Liver (tissue), 9 donors: ENCODE results near the gene XYLT2. TPM values are rescaled to one million over a fixed set of nuclear protein-coding genes. Genes with fewer than 3 reads are reported as not detected.
"Not testable (repeated sequence)": the region's sequence is repeated elsewhere in the genome, so short reads cannot be mapped to it uniquely, and the experiment has no call there.

Experiments
- DNase-seq: peaks from one replicate; pipeline ENCODE4 v3.0.0-alpha.2; 2017; ENCODE audit warnings: low spot score
- H3K27ac ChIP-seq, 2 donors: one replicate each; pipeline ENCODE4 v1.7.0; 2013; ENCODE audit warnings: inconsistent platforms in 2 of 2, low read length in 2 of 2, control low read depth in 1 of 2, low read depth in 1 of 2, mild to moderate bottlenecking in 1 of 2
- H3K27me3 ChIP-seq, 4 donors: one replicate each; pipeline versions ENCODE4 v1.6.1 to v1.7.0; 2013; ENCODE audit warnings: low read length in 3 of 4, inconsistent platforms in 1 of 4, mild to moderate bottlenecking in 1 of 4, moderate library complexity in 1 of 4; ENCODE audit not compliant: control insufficient read depth in 4 of 4, insufficient read depth in 4 of 4
- H3K36me3 ChIP-seq, 4 donors: one replicate each; pipeline versions ENCODE4 v1.6.1 to v1.7.0; 2013; ENCODE audit warnings: low read length in 3 of 4, mild to moderate bottlenecking in 3 of 4, low read depth in 1 of 4, moderate library complexity in 1 of 4; ENCODE audit not compliant: control insufficient read depth in 4 of 4, insufficient read depth in 3 of 4
- H3K4me1 ChIP-seq, 4 donors: one replicate each; pipeline versions ENCODE4 v1.6.1 to v1.7.0; 2013; ENCODE audit warnings: low read length in 3 of 4, mild to moderate bottlenecking in 3 of 4, moderate library complexity in 1 of 4; ENCODE audit not compliant: control insufficient read depth in 4 of 4, insufficient read depth in 4 of 4
- H3K4me3 ChIP-seq, 3 donors: one replicate each; pipeline versions ENCODE4 v1.6.1 to v1.7.0; 2013; ENCODE audit warnings: low read length in 3 of 3, control low read depth in 1 of 3, low read depth in 1 of 3, mild to moderate bottlenecking in 1 of 3
- H3K9ac ChIP-seq, 2 donors: one replicate each; pipeline ENCODE4 v1.7.0; 2013; ENCODE audit warnings: low read length in 2 of 2, mild to moderate bottlenecking in 2 of 2, moderate library complexity in 2 of 2, control low read depth in 1 of 2, low read depth in 1 of 2
- H3K9me3 ChIP-seq, 4 donors: one replicate each; pipeline versions ENCODE4 v1.6.1 to v1.7.0; 2013; ENCODE audit warnings: low read length in 3 of 4; ENCODE audit not compliant: control insufficient read depth in 4 of 4
- EGR1 ChIP-seq, 2 donors: IDR thresholded peaks; 2 replicates each; pipeline ENCODE4 v1.6.1; 2016 to 2018; ENCODE audit warnings: antibody characterized with exemption in 2 of 2, low read depth in 2 of 2
- FOXA1 ChIP-seq: IDR thresholded peaks from 2 replicates; pipeline ENCODE4 v1.6.1; 2016; ENCODE audit warnings: antibody characterized with exemption
- FOXA2 ChIP-seq: IDR thresholded peaks from 2 replicates; pipeline ENCODE4 v1.6.1; 2016; ENCODE audit warnings: antibody characterized with exemption
- GABPA ChIP-seq, 2 donors: IDR thresholded peaks in 1 of 2; conservative IDR thresholded peaks in 1 of 2; 2 replicates each; pipeline ENCODE4 v1.6.1; 2016; ENCODE audit warnings: antibody characterized with exemption in 2 of 2, mild to moderate bottlenecking in 1 of 2, moderate library complexity in 1 of 2
- HNF4G ChIP-seq: IDR thresholded peaks from 2 replicates; pipeline ENCODE4 v1.6.1; 2016; ENCODE audit warnings: antibody characterized with exemption
- JUND ChIP-seq, 2 donors: IDR thresholded peaks; 2 replicates each; pipeline ENCODE4 v1.6.1; 2016; ENCODE audit warnings: antibody characterized with exemption in 2 of 2
- NR2F2 ChIP-seq: IDR thresholded peaks from 2 replicates; pipeline ENCODE4 v1.6.1; 2016; ENCODE audit warnings: antibody characterized with exemption
- RAD21 ChIP-seq, 2 donors: IDR thresholded peaks; 2 replicates each; pipeline ENCODE4 v1.6.1; 2016; ENCODE audit warnings: antibody characterized with exemption in 2 of 2, mild to moderate bottlenecking in 2 of 2
- RXRA ChIP-seq, 2 donors: IDR thresholded peaks; 2 replicates each; pipeline ENCODE4 v1.6.1; 2017 to 2018; ENCODE audit warnings: antibody characterized with exemption in 2 of 2, mild to moderate bottlenecking in 1 of 2
- SP1 ChIP-seq: IDR thresholded peaks from 2 replicates; pipeline ENCODE4 v1.6.1; 2018; ENCODE audit warnings: antibody characterized with exemption, mild to moderate bottlenecking
- TAF1 ChIP-seq: conservative IDR thresholded peaks from 2 replicates; pipeline ENCODE4 v1.6.1; 2016; ENCODE audit warnings: antibody characterized with exemption, mild to moderate bottlenecking
- YY1 ChIP-seq: IDR thresholded peaks from 2 replicates; pipeline ENCODE4 v1.6.1; 2016; ENCODE audit warnings: antibody characterized with exemption, mild to moderate bottlenecking
- WGBS: extraction: QIAGEN DNeasy Blood & Tissue Kit; methylation state at CpG from one replicate; pipeline ENCODE4 v1.1.7; 2013; 5-methylcytosine and 5-hydroxymethylcytosine counted together
- polyA plus RNA-seq, 2 donors: library from polyadenylated mRNA; stranded (reverse) in 1 of 2; unstranded in 1 of 2; fragments of 200-250 nt in 1 of 2; fragments of >200 nt in 1 of 2; fragmentation: Nextera tagmentation in 1 of 2; extraction: Ambion mirVana in 1 of 2; gene quantifications; one replicate each; pipeline versions ENCODE4 v1.2.1 to v1.2.3, GENCODE V29; 2013 to 2015
- total RNA-seq, 2 donors: library from RNA; depleted of rRNA; stranded (reverse); fragments of >200 nt; gene quantifications; one replicate each; pipeline ENCODE4 v1.2.3, GENCODE V29; 2014
- TF ChIP-seq, protein P1 (sequence below): IDR thresholded peaks from 2 replicates; pipeline ENCODE4 v1.6.1; 2016; ENCODE audit warnings: antibody characterized with exemption, mild to moderate bottlenecking
- TF ChIP-seq, protein P2 (sequence below): fragments of 150-350 bp; IDR thresholded peaks from 2 replicates; pipeline ENCODE4 v1.5.1; 2017; ENCODE audit warnings: improper control_type of control experiment, low read depth, low read length; ENCODE audit not compliant: missing input control
- TF ChIP-seq, protein P3 (sequence below): IDR thresholded peaks from 2 replicates; pipeline ENCODE4 v1.6.1; 2016; ENCODE audit warnings: antibody characterized with exemption
- donor health status: healthy.
- donor health status: healthy.
- donor health status: healthy.
- donor health status: healthy.
- donor health status: healthy.

Gene XYLT2
- total and polyA plus RNA-seq, 4 donors, result 5.3 to 11.3 (median 8.2) TPM

DNA sequence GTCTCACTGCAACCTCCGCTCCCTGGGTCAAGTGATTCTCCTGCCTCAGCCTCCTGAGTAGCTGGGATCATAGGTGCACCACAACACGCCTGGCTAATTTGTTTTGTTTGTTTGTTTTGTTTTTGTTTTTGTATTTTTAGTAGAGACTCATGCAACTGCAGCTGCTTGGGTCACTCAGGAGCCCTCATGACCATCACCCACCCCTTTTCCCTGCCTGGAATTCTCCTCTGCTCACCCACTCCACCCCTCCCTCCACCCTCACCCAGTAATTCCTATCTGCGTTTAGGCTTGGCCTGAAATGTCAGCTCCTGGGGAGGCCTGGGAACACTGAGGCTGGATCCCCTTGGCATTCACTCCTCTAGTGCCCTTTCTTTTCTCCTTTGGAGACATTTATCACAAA is 46.1 kb upstream of the XYLT2 start:
- H3K4me1 ChIP-seq, result peaks cover 0 to 2% (median 0%) of the 10 kb centered on the region in 4 donors
- H3K27me3 ChIP-seq, result no peaks in the 10 kb centered on the region
- no peak overlapping the region for H3K27ac ChIP-seq
- H3K4me3 ChIP-seq, result no peak overlapping the region
- TF ChIP-seq, protein P1, sequence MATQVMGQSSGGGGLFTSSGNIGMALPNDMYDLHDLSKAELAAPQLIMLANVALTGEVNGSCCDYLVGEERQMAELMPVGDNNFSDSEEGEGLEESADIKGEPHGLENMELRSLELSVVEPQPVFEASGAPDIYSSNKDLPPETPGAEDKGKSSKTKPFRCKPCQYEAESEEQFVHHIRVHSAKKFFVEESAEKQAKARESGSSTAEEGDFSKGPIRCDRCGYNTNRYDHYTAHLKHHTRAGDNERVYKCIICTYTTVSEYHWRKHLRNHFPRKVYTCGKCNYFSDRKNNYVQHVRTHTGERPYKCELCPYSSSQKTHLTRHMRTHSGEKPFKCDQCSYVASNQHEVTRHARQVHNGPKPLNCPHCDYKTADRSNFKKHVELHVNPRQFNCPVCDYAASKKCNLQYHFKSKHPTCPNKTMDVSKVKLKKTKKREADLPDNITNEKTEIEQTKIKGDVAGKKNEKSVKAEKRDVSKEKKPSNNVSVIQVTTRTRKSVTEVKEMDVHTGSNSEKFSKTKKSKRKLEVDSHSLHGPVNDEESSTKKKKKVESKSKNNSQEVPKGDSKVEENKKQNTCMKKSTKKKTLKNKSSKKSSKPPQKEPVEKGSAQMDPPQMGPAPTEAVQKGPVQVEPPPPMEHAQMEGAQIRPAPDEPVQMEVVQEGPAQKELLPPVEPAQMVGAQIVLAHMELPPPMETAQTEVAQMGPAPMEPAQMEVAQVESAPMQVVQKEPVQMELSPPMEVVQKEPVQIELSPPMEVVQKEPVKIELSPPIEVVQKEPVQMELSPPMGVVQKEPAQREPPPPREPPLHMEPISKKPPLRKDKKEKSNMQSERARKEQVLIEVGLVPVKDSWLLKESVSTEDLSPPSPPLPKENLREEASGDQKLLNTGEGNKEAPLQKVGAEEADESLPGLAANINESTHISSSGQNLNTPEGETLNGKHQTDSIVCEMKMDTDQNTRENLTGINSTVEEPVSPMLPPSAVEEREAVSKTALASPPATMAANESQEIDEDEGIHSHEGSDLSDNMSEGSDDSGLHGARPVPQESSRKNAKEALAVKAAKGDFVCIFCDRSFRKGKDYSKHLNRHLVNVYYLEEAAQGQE, result no peak
- TF ChIP-seq SP1, result no peak
- TF ChIP-seq TAF1, result no peak
- TF ChIP-seq FOXA1, result no peak
- TF ChIP-seq, protein P2, sequence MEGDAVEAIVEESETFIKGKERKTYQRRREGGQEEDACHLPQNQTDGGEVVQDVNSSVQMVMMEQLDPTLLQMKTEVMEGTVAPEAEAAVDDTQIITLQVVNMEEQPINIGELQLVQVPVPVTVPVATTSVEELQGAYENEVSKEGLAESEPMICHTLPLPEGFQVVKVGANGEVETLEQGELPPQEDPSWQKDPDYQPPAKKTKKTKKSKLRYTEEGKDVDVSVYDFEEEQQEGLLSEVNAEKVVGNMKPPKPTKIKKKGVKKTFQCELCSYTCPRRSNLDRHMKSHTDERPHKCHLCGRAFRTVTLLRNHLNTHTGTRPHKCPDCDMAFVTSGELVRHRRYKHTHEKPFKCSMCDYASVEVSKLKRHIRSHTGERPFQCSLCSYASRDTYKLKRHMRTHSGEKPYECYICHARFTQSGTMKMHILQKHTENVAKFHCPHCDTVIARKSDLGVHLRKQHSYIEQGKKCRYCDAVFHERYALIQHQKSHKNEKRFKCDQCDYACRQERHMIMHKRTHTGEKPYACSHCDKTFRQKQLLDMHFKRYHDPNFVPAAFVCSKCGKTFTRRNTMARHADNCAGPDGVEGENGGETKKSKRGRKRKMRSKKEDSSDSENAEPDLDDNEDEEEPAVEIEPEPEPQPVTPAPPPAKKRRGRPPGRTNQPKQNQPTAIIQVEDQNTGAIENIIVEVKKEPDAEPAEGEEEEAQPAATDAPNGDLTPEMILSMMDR, result no peak
- no peak for TF ChIP-seq EGR1 (IDR thresholded peaks at IDR 0.05; ENCODE audit: low read depth in 2 of 2)
- TF ChIP-seq HNF4G, result no peak
- no peak for TF ChIP-seq RAD21 (IDR thresholded peaks at IDR 0.05)
- no peak for TF ChIP-seq FOXA2
- TF ChIP-seq RXRA (IDR thresholded peaks at IDR 0.05), result no peak
- TF ChIP-seq JUND (IDR thresholded peaks at IDR 0.05), result no peak
- no peak for TF ChIP-seq GABPA (IDR thresholded peaks at IDR 0.05 in 1 of 2, conservative IDR thresholded peaks at IDR 0.05 in 1 of 2)
- TF ChIP-seq NR2F2, result no peak
- no peak for TF ChIP-seq YY1
- TF ChIP-seq, protein P3, sequence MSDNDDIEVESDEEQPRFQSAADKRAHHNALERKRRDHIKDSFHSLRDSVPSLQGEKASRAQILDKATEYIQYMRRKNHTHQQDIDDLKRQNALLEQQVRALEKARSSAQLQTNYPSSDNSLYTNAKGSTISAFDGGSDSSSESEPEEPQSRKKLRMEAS, result no peak
- 83% methylated on average over 3 of the region's 3 CpGs for WGBS
- no peak overlapping the region for H3K9ac ChIP-seq
- DNase-seq, result no peak
- no peaks in the 10 kb centered on the region for H3K9me3 ChIP-seq
- no peaks in the 10 kb centered on the region for H3K36me3 ChIP-seq

DNA sequence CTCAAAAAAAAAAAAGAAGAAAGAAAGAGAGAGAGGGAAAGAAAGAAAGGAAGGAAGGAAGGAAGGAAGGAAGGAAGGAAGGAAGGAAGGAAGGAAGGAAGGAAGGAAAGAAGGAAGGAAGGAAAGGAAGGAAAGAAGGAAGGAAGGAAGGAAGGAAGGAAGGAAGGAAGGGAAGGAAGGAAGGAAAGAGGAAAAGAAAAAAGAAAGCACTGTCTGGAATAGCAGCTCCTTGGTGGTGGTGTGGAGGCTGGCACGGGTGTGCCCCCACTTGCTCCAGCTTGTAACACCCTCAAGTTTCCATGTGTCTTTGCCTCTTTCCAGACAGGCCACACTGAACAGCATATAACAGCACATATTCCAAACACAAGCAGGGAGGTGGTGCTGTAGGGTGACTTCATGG is 45.1 kb upstream of the XYLT2 start:
- DNase-seq, H3K4me3 ChIP-seq, H3K9me3 ChIP-seq, H3K27ac ChIP-seq, H3K27me3 ChIP-seq, H3K36me3 ChIP-seq, H3K9ac ChIP-seq, H3K4me1 ChIP-seq: not testable (repeated sequence)
- 63% methylated on average over 1 of the region's 1 CpG for WGBS
